PC-9 (cell line): ENCODE results near the gene MAPKBP1.

Experiments used
- CTCF ChIP-seq: fragments of 200-600 bp; sonication (generic); conservative IDR thresholded peaks from 2 replicates; pipeline ENCODE4 v1.6.1; 2017; ENCODE audit warnings: mixed run types, antibody characterized with exemption, mild to moderate bottlenecking, moderate library complexity
- EZH2 ChIP-seq: fragments of 200-600 bp; sonication (generic); IDR thresholded peaks from 2 replicates; pipeline ENCODE4 v1.8.0; 2017; ENCODE audit warnings: antibody characterized with exemption, low read depth

- TF ChIP-seq CTCF (no peak), EZH2 (no peak)
Measured at GRCh38 chr15:41848631-41849030, 74.3 kb downstream of the MAPKBP1 start.
